Osteoblast (primary cell): ENCODE data around the gene CLASP2. TPM values are rescaled to one million over a fixed set of nuclear protein-coding genes. Genes with fewer than 3 reads are reported as not detected.
"Not testable (repeated sequence)": the region's sequence is repeated elsewhere in the genome, so short reads cannot be mapped to it uniquely, and the experiment has no call there.

Experiments
- DNase-seq: peaks from one replicate; pipeline ENCODE4 v3.0.0; 2011; ENCODE audit warnings: low spot score, mixed read lengths; ENCODE audit not compliant: insufficient read length; ENCODE audit errors: missing footprints
- H2AFZ ChIP-seq: 2 replicates; pipeline ENCODE4 v1.6.0; 2011; ENCODE audit warnings: mild to moderate bottlenecking, low read length
- H3K27ac ChIP-seq: 2 replicates; pipeline ENCODE4 v1.5.1; 2011; ENCODE audit warnings: mild to moderate bottlenecking, low read depth, low read length, moderate library complexity
- H3K27me3 ChIP-seq: 2 replicates; pipeline ENCODE4 v1.6.0; 2012; ENCODE audit warnings: mild to moderate bottlenecking, control low read depth, inconsistent platforms, low read length, moderate library complexity; ENCODE audit not compliant: insufficient read depth
- H3K36me3 ChIP-seq: 2 replicates; pipeline ENCODE4 v1.5.1; 2011; ENCODE audit warnings: mild to moderate bottlenecking, low read length, control low read depth, moderate library complexity; ENCODE audit not compliant: insufficient read depth
- H3K4me1 ChIP-seq: 2 replicates; pipeline ENCODE4 v1.5.1; 2011; ENCODE audit warnings: mild to moderate bottlenecking, low read length, control low read depth, moderate library complexity; ENCODE audit not compliant: insufficient read depth
- H3K4me2 ChIP-seq: 2 replicates; pipeline ENCODE4 v1.6.0; 2011; ENCODE audit warnings: mild to moderate bottlenecking, low read length; ENCODE audit not compliant: insufficient read depth
- H3K4me3 ChIP-seq: fragments of 200-600 bp; sonication (generic); 3 replicates; pipeline ENCODE4 v1.5.1; 2012; ENCODE audit warnings: mild to moderate bottlenecking, low read length, inconsistent platforms; ENCODE audit not compliant: insufficient read depth
- H3K79me2 ChIP-seq: 2 replicates; pipeline ENCODE4 v1.6.0; 2012; ENCODE audit warnings: mild to moderate bottlenecking, low read length, control low read depth, inconsistent platforms; ENCODE audit not compliant: insufficient read depth
- H3K9me3 ChIP-seq: 2 replicates; pipeline ENCODE4 v1.5.1; 2011; ENCODE audit warnings: low read depth, low read length, control low read depth
- H4K20me1 ChIP-seq: 2 replicates; pipeline ENCODE4 v1.6.0; 2012; ENCODE audit warnings: mild to moderate bottlenecking, low read length, control low read depth; ENCODE audit not compliant: insufficient read depth
- total RNA-seq: library from RNA; depleted of rRNA; stranded (reverse); fragments of >200 nt; gene quantifications from 2 replicates; pipeline ENCODE4 v1.2.3, GENCODE V29; 2012
- TF ChIP-seq, protein P1 (sequence below): IDR thresholded peaks from 2 replicates; pipeline ENCODE4 v1.5.1; 2011; ENCODE audit warnings: mild to moderate bottlenecking, low read depth, low read length, moderate library complexity; ENCODE audit errors: extremely low read depth

CLASP2 gene
- total RNA-seq, 1 donor = 52.1 TPM

DNA sequence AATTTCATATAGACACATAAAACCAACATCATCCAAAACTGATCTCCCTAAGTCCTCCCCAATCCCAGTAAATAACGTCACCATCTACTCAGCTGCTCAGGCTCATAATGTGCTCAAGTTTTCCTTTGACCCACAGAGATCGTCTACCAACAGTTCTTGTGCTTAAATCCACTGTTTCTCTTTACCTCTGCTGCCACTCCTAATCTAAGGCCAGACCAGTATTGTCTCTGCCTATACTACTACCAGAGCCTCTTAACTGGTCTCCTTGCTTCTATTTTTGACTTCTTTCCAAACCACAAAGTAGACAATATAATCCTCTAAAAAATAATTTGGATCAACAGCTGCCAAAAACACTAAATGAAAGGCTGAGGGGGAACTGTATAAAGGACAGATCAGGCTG, 65.3 kb downstream of the CLASP2 start:
- no peak overlapping the region for H2AFZ ChIP-seq
- no peak overlapping the region for H3K27ac ChIP-seq
- H3K27me3 ChIP-seq = no peaks in the 10 kb centered on the region
- no peaks in the 10 kb centered on the region for H3K36me3 ChIP-seq
- DNase-seq = no peak
- H3K4me1 ChIP-seq = no peaks in the 10 kb centered on the region
- no peak overlapping the region for H3K4me2 ChIP-seq
- no peaks in the 10 kb centered on the region for H4K20me1 ChIP-seq
- TF ChIP-seq, protein P1, sequence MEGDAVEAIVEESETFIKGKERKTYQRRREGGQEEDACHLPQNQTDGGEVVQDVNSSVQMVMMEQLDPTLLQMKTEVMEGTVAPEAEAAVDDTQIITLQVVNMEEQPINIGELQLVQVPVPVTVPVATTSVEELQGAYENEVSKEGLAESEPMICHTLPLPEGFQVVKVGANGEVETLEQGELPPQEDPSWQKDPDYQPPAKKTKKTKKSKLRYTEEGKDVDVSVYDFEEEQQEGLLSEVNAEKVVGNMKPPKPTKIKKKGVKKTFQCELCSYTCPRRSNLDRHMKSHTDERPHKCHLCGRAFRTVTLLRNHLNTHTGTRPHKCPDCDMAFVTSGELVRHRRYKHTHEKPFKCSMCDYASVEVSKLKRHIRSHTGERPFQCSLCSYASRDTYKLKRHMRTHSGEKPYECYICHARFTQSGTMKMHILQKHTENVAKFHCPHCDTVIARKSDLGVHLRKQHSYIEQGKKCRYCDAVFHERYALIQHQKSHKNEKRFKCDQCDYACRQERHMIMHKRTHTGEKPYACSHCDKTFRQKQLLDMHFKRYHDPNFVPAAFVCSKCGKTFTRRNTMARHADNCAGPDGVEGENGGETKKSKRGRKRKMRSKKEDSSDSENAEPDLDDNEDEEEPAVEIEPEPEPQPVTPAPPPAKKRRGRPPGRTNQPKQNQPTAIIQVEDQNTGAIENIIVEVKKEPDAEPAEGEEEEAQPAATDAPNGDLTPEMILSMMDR = no peak
- H3K79me2 ChIP-seq = peaks cover 21% of the 10 kb centered on the region
- H3K4me3 ChIP-seq = no peak overlapping the region
- H3K9me3 ChIP-seq = no peaks in the 10 kb centered on the region

DNA sequence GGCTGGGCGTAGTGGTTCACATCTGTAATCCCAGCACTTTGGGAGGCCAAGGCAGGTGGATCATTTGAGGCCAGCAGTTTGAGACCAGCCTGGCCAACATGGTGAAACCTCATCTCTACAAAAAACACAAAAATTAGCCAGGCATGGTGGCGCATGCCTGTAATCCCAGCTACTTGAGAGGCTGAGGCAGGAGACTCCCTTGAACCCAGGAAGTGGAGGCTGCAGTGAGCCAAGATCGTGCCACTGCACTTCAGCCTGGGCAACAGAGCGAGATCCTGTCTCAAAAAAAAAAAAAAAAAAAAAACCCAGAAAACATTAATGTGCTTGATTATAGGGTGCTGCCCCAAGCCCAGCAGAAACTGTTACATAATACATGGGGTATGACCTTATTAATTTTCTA, 67.0 kb downstream of the CLASP2 start:
- H3K79me2 ChIP-seq = peaks cover 16% of the 10 kb centered on the region
- not testable (repeated sequence) for H3K27ac ChIP-seq, H3K9me3 ChIP-seq, H3K4me3 ChIP-seq, H3K4me2 ChIP-seq, H2AFZ ChIP-seq, H3K27me3 ChIP-seq, H3K4me1 ChIP-seq, H3K36me3 ChIP-seq, H4K20me1 ChIP-seq, DNase-seq

DNA sequence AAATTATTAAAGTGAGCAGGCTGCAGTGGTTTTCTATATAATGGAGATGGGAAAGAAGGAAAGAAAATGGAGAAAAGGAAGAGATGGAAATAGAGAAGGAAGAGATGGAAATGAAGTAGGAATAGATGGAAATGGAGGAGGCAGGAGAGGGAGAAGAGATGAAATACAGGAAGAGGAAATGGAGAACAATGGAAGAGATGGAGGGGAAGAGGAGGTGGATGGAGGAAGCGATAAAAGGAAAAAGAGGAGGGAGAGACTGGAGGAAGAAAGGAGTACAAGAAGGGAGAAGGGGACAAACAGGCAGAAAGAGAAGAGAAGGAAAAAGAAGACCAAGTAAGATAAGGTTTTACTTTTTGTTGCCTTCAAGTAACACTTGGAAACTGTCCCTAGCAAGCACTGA, 67.6 kb downstream of the CLASP2 start:
- Histone ChIP-seq H3K27ac (no peak overlapping the region), H3K79me2 (peaks cover 16% of the 10 kb centered on the region)

DNA sequence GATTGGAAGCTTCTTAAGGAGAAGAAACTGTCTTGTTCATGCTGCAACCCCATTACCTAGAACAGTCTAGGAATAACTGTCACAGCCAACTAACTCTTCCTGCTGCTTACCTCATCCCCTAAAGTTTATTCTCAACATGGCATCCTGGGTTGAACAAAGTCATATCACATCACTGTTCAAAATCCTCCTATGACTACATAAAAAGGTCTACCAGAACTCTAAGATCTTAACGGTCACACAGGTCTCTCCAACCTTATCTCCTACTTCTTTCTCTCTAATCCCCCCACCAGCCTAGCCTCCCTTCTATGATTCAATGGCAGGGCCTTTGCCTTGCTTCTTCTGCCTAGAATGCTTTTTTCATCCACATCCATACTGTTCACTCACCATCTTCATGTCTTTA, 69.3 kb downstream of the CLASP2 start:
- Histone ChIP-seq H3K4me3 (no peak overlapping the region), H3K79me2 (peaks cover 8% of the 10 kb centered on the region)
- TF ChIP-seq, protein P1 = no peak

More for the DNA sequence above, 67.6 kb downstream of the CLASP2 start:
- no peaks in the 10 kb centered on the region for H3K36me3 ChIP-seq
- H4K20me1 ChIP-seq = no peaks in the 10 kb centered on the region
- TF ChIP-seq, protein P1 = no peak
- no peak overlapping the region for H2AFZ ChIP-seq
- H3K4me3 ChIP-seq = no peak overlapping the region
- H3K9me3 ChIP-seq = no peaks in the 10 kb centered on the region
- H3K4me2 ChIP-seq = no peak overlapping the region
- no peaks in the 10 kb centered on the region for H3K27me3 ChIP-seq
- H3K4me1 ChIP-seq = no peaks in the 10 kb centered on the region
- DNase-seq = no peak

DNA sequence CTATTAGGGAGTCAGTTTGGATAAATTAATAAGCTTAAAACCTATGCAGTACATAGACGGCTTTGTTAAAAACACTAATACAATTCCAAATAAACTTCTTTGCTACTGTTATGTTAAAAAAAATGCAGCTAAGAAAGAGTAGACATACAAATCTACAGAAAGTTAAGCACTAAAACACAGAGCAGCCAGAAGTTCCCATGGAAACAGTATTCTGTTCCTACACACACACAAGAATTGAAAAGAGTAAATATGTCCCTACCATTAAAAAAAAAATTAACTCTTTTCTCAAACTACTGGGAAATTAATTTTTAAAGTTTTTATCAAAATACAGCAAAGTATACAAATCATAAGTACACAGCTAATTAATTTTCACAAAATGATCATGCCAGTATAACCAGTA, 71.6 kb downstream of the CLASP2 start:
- TF ChIP-seq, protein P1 = no peak
- no peaks in the 10 kb centered on the region for H3K9me3 ChIP-seq
- no peak overlapping the region for H2AFZ ChIP-seq
- no peaks in the 10 kb centered on the region for H3K27me3 ChIP-seq
- no peaks in the 10 kb centered on the region for H4K20me1 ChIP-seq
- H3K4me3 ChIP-seq = no peak overlapping the region
- no peaks in the 10 kb centered on the region for H3K4me1 ChIP-seq
- no peaks in the 10 kb centered on the region for H3K36me3 ChIP-seq
- peaks cover 8% of the 10 kb centered on the region for H3K79me2 ChIP-seq
- no peak overlapping the region for H3K4me2 ChIP-seq
- H3K27ac ChIP-seq = no peak overlapping the region
- DNase-seq = no peak

More for the DNA sequence above, 69.3 kb downstream of the CLASP2 start:
- Histone ChIP-seq H4K20me1 (no peaks in the 10 kb centered on the region), H3K27ac (no peak overlapping the region), H3K9me3 (no peaks in the 10 kb centered on the region), H3K4me2 (no peak overlapping the region), H3K36me3 (no peaks in the 10 kb centered on the region), H2AFZ (no peak overlapping the region), H3K27me3 (no peaks in the 10 kb centered on the region), H3K4me1 (no peaks in the 10 kb centered on the region)
- no peak for DNase-seq
